Fibroblast of peridontal ligament (primary cell): ENCODE results near the gene TBC1D1.

Experiments used
- DNase-seq: peaks from one replicate; pipeline ENCODE4 v3.0.0-alpha.2; 2010; ENCODE audit errors: extremely low read depth

TBC1D1 gene

GRCh38 chr4:37890801-37891259, at the start of gene TBC1D1:
TSS of gene TBC1D1 (plus strand) at chr4:37891084. CDS start at chr4:37902096, 11,012 bp downstream.
- DNase-seq: no peak

GRCh38 chr4:37844204-37844603, 46.7 kb upstream of the TBC1D1 start:
- DNase-seq: no peak

- DNase-seq: no peak
Measured at GRCh38 chr4:37845201-37845600, 45.7 kb upstream of the TBC1D1 start.

DNA sequence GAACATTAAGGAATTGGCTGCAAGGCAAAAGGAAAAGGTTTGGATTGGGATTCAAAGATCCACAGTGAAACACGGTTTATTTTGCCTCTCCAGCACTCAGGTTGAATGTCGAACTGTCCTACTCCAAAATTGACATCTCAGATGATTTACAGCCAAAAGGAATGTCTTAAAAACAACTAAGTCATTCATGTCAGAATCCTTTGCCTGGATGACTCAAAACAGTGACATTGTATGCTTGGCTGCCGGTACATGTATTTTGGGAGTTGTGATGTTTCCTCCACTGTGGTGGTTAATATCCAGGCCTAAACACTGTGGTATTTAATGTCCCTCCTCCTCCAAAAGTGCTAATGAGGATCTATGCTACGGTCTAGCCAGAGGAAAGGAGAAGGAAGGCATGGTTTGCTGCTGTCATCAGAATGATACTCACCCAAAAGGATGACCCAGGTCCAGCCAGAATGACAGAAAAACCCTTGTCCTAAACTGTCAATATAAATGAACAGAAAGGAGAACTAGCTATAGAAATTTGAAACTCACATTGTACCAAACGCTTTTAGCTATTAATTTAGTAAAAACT, 43.5 kb upstream of the TBC1D1 start:
- DNase-seq: no peak

DNA sequence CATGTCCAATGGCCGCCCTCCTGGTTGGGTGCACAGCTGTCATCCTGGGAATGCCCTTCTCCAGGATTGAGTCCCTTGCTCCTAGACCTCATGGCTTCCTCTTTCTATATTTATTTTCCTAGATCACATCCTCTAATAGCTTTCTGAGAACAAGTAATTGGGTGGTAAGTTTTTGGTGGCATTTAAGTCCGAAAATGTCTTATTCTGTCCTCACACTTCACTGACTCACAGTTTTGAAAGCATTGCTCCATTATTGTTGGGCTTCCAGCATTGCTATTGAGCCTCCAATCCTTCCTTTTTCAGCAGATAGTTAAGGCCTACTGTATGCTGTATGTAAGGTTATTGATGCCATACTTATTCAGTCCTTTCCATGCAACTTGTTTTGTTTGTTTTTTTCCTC, 38.5 kb upstream of the TBC1D1 start:
- no peak for DNase-seq

DNA sequence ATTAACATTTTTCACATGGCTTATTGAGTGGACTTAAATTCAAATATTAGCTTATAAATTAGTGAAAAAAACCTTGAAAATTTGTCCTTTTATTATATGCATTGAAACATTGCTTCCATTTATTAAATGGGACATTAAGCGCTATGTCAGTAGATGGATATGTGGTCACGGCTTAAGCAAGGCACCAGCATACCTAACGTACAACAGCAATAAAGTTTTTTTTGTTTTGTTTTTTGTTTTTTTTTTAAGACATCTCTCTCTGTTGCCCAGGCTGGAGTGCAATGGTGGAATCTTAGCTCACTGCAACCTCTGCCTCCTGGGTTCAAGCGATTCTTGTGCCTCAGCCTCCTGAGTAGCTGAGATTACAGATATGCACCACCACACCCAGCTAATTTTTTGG, 32.8 kb upstream of the TBC1D1 start:
- DNase-seq: no peak

GRCh38 chr4:37858872-37859271, 32.0 kb upstream of the TBC1D1 start:
- peak; percentile 8 for DNase-seq

GRCh38 chr4:37860266-37860665, 30.6 kb upstream of the TBC1D1 start:
- DNase-seq: no peak

DNA sequence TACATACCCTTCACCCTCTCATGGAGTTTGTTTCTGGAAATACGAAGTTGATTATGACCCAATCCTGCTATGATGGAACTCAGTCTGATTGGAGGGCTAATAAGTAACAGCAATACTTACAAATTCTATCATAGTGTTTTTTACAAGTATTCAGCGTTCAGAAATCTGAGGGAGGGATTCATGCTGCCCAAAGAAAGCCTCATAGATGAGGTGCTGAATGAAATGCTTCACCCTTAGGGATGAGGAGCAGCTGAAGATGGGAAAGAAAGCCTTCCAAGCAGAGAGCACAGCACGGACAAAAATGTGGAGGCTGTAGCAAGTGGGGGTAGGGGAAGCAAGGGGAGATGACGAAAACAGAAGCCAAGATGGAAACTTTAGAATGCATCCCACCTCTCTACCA, 27.9 kb upstream of the TBC1D1 start:
- DNase-seq: no peak

GRCh38 chr4:37864786-37865185, 26.1 kb upstream of the TBC1D1 start:
- DNase-seq: no peak

GRCh38 chr4:37865450-37865849, 25.4 kb upstream of the TBC1D1 start:
- peak; percentile 37 for DNase-seq

GRCh38 chr4:37867102-37867501, 23.8 kb upstream of the TBC1D1 start:
- DNase-seq: no peak

GRCh38 chr4:37868238-37868637, 22.6 kb upstream of the TBC1D1 start:
- no peak for DNase-seq

GRCh38 chr4:37872310-37872988, 18.4 kb upstream of the TBC1D1 start:
- DNase-seq: no peak

- DNase-seq: peak; percentile 30
Measured at GRCh38 chr4:37873386-37873785, 17.5 kb upstream of the TBC1D1 start.

GRCh38 chr4:37876156-37876555, 14.7 kb upstream of the TBC1D1 start:
- no peak for DNase-seq

- DNase-seq: no peak
Measured at GRCh38 chr4:37879365-37879764, 11.5 kb upstream of the TBC1D1 start.

DNA sequence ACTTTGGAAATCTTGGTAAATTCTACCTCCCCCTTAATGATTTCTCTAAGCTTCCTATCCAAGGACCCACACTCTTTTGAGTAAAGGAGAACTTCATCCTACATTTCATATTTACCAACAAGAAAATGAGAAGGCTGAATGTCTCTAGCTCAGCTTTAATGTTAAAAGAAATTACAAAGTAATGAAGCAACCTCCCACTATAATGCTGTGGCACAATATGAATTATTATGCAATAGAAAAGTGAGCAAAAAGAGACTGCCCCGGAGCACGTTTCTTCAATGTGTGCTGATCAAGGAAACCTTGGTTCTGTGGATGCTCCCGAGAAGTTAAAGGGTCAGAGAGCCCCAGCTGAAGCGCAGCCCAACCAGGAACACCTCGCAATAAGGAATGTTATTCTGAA, 9.1 kb upstream of the TBC1D1 start:
- DNase-seq: no peak

DNA sequence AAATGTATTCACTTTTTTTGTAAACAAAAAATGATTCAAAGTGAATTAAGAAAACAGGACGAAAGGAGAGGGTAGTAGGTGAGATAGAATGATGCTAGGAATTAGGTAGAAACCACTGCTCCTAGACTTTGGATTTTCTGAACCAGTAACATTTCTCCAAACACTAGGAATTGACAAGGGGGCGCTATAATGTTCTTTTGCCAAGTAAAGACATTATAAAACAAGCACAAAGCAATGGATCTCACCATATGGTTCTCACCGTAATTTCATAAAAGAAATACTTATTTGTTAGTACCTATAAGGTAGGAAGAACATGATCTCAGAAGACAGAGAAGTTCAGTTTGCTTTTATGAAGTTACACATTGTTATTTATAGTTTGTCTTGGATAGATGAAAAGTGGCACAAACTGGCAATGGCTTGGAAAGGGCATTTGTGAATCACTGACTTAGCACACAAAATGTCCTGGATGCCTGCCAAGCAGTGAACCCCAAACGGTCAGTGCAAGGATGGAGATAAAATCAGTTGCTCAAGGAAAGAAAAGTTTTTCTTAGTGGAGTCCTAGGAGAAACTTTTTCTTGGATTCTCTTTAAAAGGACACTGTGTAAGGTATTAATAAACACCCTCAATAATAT, 8.1 kb upstream of the TBC1D1 start:
- DNase-seq: no peak

DNA sequence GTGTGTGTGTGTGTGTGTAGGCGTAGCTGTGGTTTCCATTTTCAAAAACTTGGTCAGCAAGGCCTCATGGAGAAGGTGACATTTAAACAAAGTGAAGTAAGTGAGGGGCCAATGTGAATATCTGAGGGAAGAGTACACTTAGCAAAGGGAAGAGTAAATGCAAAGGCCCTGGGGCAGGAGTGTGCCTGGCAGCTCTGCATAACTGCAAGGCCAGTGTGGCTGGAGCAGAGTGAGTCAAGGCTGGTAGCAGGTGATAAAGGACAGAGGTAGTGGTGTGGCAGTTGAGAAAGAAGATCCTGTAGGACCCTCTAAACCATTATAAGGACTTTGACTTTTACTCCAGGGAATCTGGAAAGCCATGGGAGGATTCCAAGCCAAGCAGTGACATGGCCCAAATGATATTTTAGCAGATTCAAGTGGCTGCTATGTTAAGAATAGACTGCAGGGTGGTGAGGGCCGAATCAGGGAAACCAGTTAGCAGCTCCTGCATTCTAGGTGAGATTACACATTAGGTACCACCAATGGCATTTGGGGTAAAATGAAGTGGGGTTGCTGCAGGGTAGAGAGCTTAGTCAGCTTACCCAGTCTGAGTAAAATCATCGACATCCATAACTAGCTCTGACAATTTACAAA, 5.9 kb upstream of the TBC1D1 start:
- no peak for DNase-seq

GRCh38 chr4:37885496-37885895, 5.4 kb upstream of the TBC1D1 start:
- no peak for DNase-seq

DNA sequence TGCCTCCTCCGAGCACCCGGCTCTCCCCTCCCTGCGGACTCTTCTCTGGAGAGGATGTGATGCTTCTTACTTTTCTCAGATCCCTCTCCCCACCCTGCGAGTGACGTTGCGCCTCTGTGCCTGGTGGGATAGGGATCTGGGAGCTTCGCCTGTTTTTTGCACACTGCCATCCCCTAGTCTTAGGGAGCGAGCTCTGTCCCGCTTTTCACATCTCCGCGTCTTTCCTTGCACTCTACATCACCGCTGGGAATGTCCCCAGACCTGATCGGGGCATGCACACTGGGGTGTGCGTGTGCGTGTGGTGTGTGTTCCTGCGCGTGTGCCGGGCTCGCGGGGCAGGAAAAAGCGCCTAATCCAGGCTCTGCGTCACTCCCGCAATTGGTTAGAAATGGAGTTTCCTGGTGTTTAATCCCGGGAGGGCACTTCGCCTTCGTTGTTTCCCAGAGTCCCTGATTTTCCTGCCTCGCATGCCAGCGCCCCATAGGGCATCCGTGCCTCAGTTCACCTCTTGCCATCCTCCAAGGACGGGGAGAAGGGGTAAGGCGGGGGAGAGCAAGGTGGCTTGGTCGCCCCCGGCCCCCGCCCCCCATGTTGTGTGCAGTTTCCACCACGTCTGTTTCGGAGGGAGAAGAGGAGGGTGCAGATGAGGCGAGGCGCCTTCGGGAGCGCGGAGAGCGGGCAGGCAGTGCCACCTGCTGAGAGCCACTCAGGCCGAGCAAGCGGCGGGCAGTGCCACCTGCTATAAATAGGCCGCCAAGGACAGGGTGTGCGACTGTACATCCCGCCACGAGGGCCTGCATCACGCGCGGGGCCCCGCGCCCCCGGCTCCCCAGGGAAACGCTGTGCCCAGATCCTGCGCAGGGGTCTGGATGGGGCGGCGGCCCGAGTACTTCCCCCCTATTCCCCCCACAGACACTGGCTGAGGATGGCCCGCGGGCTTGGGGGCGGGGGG, 759 bp upstream of the TBC1D1 start:
- no peak for DNase-seq
